Smooth muscle cell (in vitro differentiated cells): Measurements from ENCODE around the gene LCAT. TPM values are rescaled to one million over a fixed set of nuclear protein-coding genes. Genes with fewer than 3 reads are reported as not detected.

Experiments
- DNase-seq: peaks from one replicate; lab custom pipeline; 2025; ENCODE audit not compliant: unreplicated experiment; lab: John Stamatoyannopoulos, UW
- H2AFZ ChIP-seq: fragments of 200-600 bp; sonication (generic); 2 replicates; pipeline ENCODE4 v1.6.0; 2016; ENCODE audit warnings: antibody characterized with exemption, low read depth, mild to moderate bottlenecking
- H3F3A ChIP-seq: fragments of 200-600 bp; sonication (generic); 2 replicates; pipeline ENCODE4 v1.6.0; 2017; ENCODE audit warnings: antibody characterized with exemption, low read depth
- H3K27ac ChIP-seq: fragments of 200-600 bp; sonication (generic); 2 replicates; pipeline ENCODE4 v1.5.1; 2016; ENCODE audit warnings: low read depth, mild to moderate bottlenecking
- H3K27me3 ChIP-seq: fragments of 200-600 bp; sonication (generic); 2 replicates; pipeline ENCODE4 v1.6.1; 2016; ENCODE audit warnings: low read depth, mild to moderate bottlenecking
- H3K36me3 ChIP-seq: fragments of 200-600 bp; sonication (generic); 2 replicates; pipeline ENCODE4 v1.5.1; 2016; ENCODE audit warnings: low read depth
- H3K4me1 ChIP-seq: fragments of 200-600 bp; sonication (generic); 2 replicates; pipeline ENCODE4 v1.5.1; 2016; ENCODE audit warnings: low read depth
- H3K4me2 ChIP-seq: fragments of 200-600 bp; sonication (generic); 2 replicates; pipeline ENCODE4 v1.6.0; 2016; ENCODE audit warnings: mild to moderate bottlenecking
- H3K4me3 ChIP-seq: fragments of 200-600 bp; sonication (generic); 2 replicates; pipeline ENCODE4 v1.5.1; 2016; ENCODE audit warnings: mild to moderate bottlenecking
- H3K79me2 ChIP-seq: fragments of 200-600 bp; sonication (generic); 2 replicates; pipeline ENCODE4 v1.6.0; 2016; ENCODE audit warnings: low read depth, mild to moderate bottlenecking
- H3K9ac ChIP-seq: fragments of 200-600 bp; sonication (generic); 2 replicates; pipeline ENCODE4 v1.6.0; 2016; ENCODE audit warnings: low read depth
- H3K9me3 ChIP-seq: fragments of 200-600 bp; sonication (generic); replicated peaks from 2 replicates; pipeline ENCODE4 v1.5.1; 2016; ENCODE audit warnings: low read depth
- H4K20me1 ChIP-seq: fragments of 200-600 bp; sonication (generic); 2 replicates; pipeline ENCODE4 v1.6.0; 2016; ENCODE audit warnings: low read depth
- CTCF ChIP-seq: fragments of 200-600 bp; sonication (generic); IDR thresholded peaks from 2 replicates; pipeline ENCODE4 v1.5.1; 2017; ENCODE audit warnings: borderline replicate concordance, mild to moderate bottlenecking, antibody characterized with exemption; ENCODE audit not compliant: insufficient read depth, poor library complexity, severe bottlenecking
- WGBS: methylation state at CpG from one replicate; pipeline ENCODE4 v1.1.7; 2016; ENCODE audit warnings: low lambda C conversion rate; 5-methylcytosine and 5-hydroxymethylcytosine counted together
- polyA plus RNA-seq: library from polyadenylated mRNA; unstranded; fragments of >200 nt; fragmentation: Nextera tagmentation; extraction: Ambion mirVana; gene quantifications from 2 replicates; pipeline ENCODE4 v1.2.1, GENCODE V29; 2016
- total RNA-seq: library from RNA; depleted of rRNA; stranded (reverse); fragments of >200 nt; gene quantifications from 2 replicates; pipeline ENCODE4 v1.2.3, GENCODE V29; 2014

LCAT gene
- total and polyA plus RNA-seq, 2 experiments from 2014 or later, result 14.3 to 34.6 TPM

GRCh38 chr16:67964477-67965131 is 20.7 kb upstream of the LCAT start:
- Histone ChIP-seq H3K27ac (no peak overlapping the region), H3K27me3 (no peaks in the 10 kb centered on the region), H2AFZ (no peak overlapping the region), H3K9me3 (no peaks in the 10 kb centered on the region), H3K9ac (no peak overlapping the region), H3K4me3 (no peak overlapping the region), H3K79me2 (peaks cover 73% of the 10 kb centered on the region), H3K36me3 (no peaks in the 10 kb centered on the region), H3K4me2 (no peak overlapping the region), H4K20me1 (peaks cover 83% of the 10 kb centered on the region), H3F3A (no peaks in the 10 kb centered on the region), H3K4me1 (peaks cover 20% of the 10 kb centered on the region)
- 97% methylated on average over 6 of the region's 6 CpGs for WGBS
- no peak for TF ChIP-seq CTCF
- no peak for DNase-seq

GRCh38 chr16:67963662-67964321 is 19.9 kb upstream of the LCAT start:
- H3K9me3 ChIP-seq, result no peaks in the 10 kb centered on the region
- DNase-seq, result no peak
- no peak overlapping the region for H3K27ac ChIP-seq
- H3F3A ChIP-seq, result no peaks in the 10 kb centered on the region
- peaks cover 73% of the 10 kb centered on the region for H3K79me2 ChIP-seq
- peaks cover 91% of the 10 kb centered on the region for H4K20me1 ChIP-seq
- H3K27me3 ChIP-seq, result no peaks in the 10 kb centered on the region
- no peak overlapping the region for H2AFZ ChIP-seq
- no peaks in the 10 kb centered on the region for H3K36me3 ChIP-seq
- H3K9ac ChIP-seq, result no peak overlapping the region
- TF ChIP-seq CTCF, result no peak
- no peak overlapping the region for H3K4me2 ChIP-seq
- 86% methylated on average over 29 of the region's 32 CpGs for WGBS
- H3K4me1 ChIP-seq, result peaks cover 20% of the 10 kb centered on the region
- H3K4me3 ChIP-seq, result no peak overlapping the region

- Histone ChIP-seq H3K4me2 (no peak overlapping the region), H3F3A (no peaks in the 10 kb centered on the region), H3K9ac (no peak overlapping the region), H3K36me3 (no peaks in the 10 kb centered on the region), H3K27me3 (no peaks in the 10 kb centered on the region), H3K4me3 (no peak overlapping the region), H3K9me3 (no peaks in the 10 kb centered on the region), H4K20me1 (peaks cover 96% of the 10 kb centered on the region), H3K27ac (no peak overlapping the region), H2AFZ (no peak overlapping the region), H3K79me2 (peaks cover 77% of the 10 kb centered on the region), H3K4me1 (peaks cover 20% of the 10 kb centered on the region)
- no peak for DNase-seq
- 90% methylated on average over 2 of the region's 2 CpGs for WGBS
- TF ChIP-seq CTCF, result no peak
Measured at GRCh38 chr16:67963292-67963661, 19.4 kb upstream of the LCAT start.
